HepG2 (cell line): ENCODE measurements around the gene KIAA2012.

Experiments used
- MXI1 ChIP-seq: IDR thresholded peaks from 3 replicates; pipeline ENCODE4 v1.6.1; 2012; ENCODE audit warnings: low read depth, low read length, inconsistent platforms, borderline replicate concordance
- SP2 ChIP-seq: sonication (generic); formaldehyde crosslinking; IDR thresholded peaks from 2 replicates; pipeline ENCODE4 v1.5.1; 2020; ENCODE audit warnings: mild to moderate bottlenecking, missing genetic modification reagents
- ZMYM3 ChIP-seq: sonication (generic); formaldehyde crosslinking; IDR thresholded peaks from 2 replicates; pipeline ENCODE4 v1.5.1; 2020; ENCODE audit warnings: mild to moderate bottlenecking, missing genetic modification reagents

DNA sequence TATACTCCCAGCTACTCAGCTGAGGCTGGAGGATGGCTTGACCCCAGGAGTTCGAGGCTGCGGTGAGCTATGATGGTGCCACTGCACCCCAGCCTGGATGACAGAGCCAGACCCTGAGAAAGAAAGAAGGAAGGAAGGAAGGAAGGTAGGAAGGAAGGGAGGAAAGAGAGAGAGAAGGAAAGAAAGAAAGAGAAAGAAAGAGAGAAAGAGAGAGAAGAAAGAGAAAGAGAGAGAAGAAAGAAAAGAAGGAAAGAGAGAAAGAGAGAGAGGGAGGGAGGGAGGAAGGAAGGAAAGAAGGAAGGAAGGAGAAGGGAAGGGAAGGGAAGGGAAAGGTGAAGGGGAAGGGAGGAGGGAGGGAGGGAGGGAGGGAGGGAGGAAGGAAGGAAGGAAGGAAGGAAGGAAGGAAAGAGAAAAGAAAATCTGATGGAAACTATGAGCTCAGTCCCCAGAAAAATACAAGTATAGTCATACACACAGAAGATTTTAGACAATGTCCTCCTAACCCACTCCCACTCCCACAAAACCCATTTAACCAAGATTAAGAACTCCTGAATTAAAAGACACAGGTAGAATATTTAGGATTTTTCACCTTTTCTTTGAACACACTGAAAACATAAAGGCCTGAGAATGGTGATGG, 23.8 kb upstream of the KIAA2012 start:
- TF ChIP-seq SP2 (no peak), ZMYM3 (no peak), MXI1 (no peak)
